Gastroesophageal sphincter (tissue), 4 donors: ENCODE measurements around the gene TRIM7. TPM values are rescaled to one million over a fixed set of nuclear protein-coding genes. Genes with fewer than 3 reads are reported as not detected.
A peak's percentile ranks its signal among the peaks of the same experiment; 100 is the strongest.

Experiments used
- ATAC-seq: fragments of 150-250 bp; one replicate; pipeline ENCODE4 v1.9.1; 2016; ENCODE audit warnings: mild to moderate bottlenecking, moderate library complexity
- H3K27ac ChIP-seq, 4 donors: fragments of 200-600 bp; sonication (generic) in 3 of 4; 1 replicate in 3 of 4; 2 replicates in 1 of 4; pipeline ENCODE4 v1.5.1; 2016 to 2019
- H3K27me3 ChIP-seq: fragments of 200-600 bp; sonication (generic); one replicate; pipeline ENCODE4 v1.5.1; 2019
- H3K36me3 ChIP-seq, 2 donors: fragments of 200-600 bp; sonication (generic); one replicate each; pipeline ENCODE4 v1.5.1; 2019; ENCODE audit warnings: control low read depth in 1 of 2
- H3K4me1 ChIP-seq, 3 donors: fragments of 200-600 bp; sonication (generic); 1 replicate in 2 of 3; 2 replicates in 1 of 3; pipeline ENCODE4 v1.5.1; 2016 to 2019; ENCODE audit warnings: control low read depth in 2 of 3
- H3K4me3 ChIP-seq, 2 donors: fragments of 200-600 bp; sonication (generic); one replicate each; pipeline ENCODE4 v1.5.1; 2019; ENCODE audit warnings: mild to moderate bottlenecking in 1 of 2, moderate library complexity in 1 of 2
- H3K9me3 ChIP-seq, 3 donors: fragments of 200-600 bp; sonication (generic); one replicate each; pipeline ENCODE4 v1.5.1; 2017 to 2019; ENCODE audit warnings: control low read depth in 2 of 3
- EP300 ChIP-seq: sonication (generic); formaldehyde crosslinking; IDR thresholded peaks from one replicate; pipeline ENCODE4 v1.6.1; 2017; ENCODE audit warnings: antibody characterized with exemption, mild to moderate bottlenecking
- POLR2A ChIP-seq, 2 donors: fragments of 450-650 bp; IDR thresholded peaks; one replicate each; pipeline ENCODE4 v1.6.1; 2017; ENCODE audit warnings: antibody characterized with exemption in 2 of 2, mild to moderate bottlenecking in 2 of 2, moderate library complexity in 1 of 2
- POLR2AphosphoS5 ChIP-seq: sonication (generic); formaldehyde crosslinking; IDR thresholded peaks from one replicate; pipeline ENCODE4 v1.6.1; 2017; ENCODE audit warnings: antibody characterized with exemption
- whole genome bisulfite sequencing, 2 donors: methylation state at CpG; one replicate each; pipeline ENCODE4 v1.1.5; 2018; ENCODE audit warnings: low coverage in 1 of 2; 5-methylcytosine and 5-hydroxymethylcytosine counted together
- total RNA-seq, 4 donors: library from RNA; depleted of rRNA; stranded (reverse); fragments of >200 nt; gene quantifications; one replicate each; pipeline ENCODE4 v1.1.0, GENCODE V29; 2016
- TF ChIP-seq, protein P1 (sequence below), 4 experiments: fragments of 200-600 bp in 2 of 4; fragments of 450-650 bp in 2 of 4; sonication (generic) in 1 of 4; IDR thresholded peaks; one replicate each; pipeline ENCODE4 v1.5.1; 2017 to 2019; ENCODE audit warnings: antibody characterized with exemption in 4 of 4, mild to moderate bottlenecking in 2 of 4, moderate library complexity in 2 of 4

Gene TRIM7
- total RNA-seq, 4 donors from 2014 or later: 3.0 to 11.0 (median 4.7) TPM

DNA sequence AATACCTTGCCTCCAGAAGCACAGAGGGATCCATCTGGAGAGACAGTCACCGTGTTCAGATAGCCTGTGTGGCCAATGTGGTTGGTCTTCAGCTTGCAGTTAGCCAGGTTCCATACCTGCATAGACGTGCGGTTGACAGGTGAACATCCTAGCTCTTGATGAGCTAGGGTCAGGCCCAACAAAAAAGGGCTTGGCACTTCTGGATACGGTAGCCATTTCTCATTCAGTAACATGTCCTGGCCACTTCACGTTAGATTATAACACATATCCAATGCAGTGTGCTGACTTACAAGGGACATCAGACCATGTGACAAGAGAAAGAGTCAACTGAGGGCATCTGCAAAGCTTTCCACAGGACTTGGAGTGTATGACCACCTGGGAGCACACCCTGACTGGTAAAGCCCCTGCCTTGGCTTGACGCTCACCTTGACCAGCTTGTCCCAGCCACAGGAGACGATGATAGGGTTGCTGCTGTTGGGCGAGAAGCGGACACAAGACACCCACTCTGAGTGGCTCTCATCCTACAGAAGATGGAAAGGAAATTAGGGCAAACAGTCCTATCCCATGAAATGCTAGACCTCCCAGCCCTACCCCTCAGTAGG is 34.2 kb upstream of the TRIM7 start:
- no peak overlapping the region for H3K27ac ChIP-seq
- TF ChIP-seq POLR2AphosphoS5 (no peak), EP300 (no peak), POLR2A (IDR thresholded peaks at IDR 0.05) (no peak)
- TF ChIP-seq, protein P1, sequence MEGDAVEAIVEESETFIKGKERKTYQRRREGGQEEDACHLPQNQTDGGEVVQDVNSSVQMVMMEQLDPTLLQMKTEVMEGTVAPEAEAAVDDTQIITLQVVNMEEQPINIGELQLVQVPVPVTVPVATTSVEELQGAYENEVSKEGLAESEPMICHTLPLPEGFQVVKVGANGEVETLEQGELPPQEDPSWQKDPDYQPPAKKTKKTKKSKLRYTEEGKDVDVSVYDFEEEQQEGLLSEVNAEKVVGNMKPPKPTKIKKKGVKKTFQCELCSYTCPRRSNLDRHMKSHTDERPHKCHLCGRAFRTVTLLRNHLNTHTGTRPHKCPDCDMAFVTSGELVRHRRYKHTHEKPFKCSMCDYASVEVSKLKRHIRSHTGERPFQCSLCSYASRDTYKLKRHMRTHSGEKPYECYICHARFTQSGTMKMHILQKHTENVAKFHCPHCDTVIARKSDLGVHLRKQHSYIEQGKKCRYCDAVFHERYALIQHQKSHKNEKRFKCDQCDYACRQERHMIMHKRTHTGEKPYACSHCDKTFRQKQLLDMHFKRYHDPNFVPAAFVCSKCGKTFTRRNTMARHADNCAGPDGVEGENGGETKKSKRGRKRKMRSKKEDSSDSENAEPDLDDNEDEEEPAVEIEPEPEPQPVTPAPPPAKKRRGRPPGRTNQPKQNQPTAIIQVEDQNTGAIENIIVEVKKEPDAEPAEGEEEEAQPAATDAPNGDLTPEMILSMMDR (IDR thresholded peaks at IDR 0.05): no peak
- ATAC-seq: no peak
- no peaks in the 10 kb centered on the region for H3K27me3 ChIP-seq
- peaks cover 0 to 80% of the 10 kb centered on the region in 2 donors for H3K36me3 ChIP-seq
- WGBS, 2 donors: 78 to 88% methylated on average over 3 to 6 of the region's 9 CpGs
- H3K4me1 ChIP-seq: peaks cover 0 to 45% (median 10%) of the 10 kb centered on the region in 3 donors
- no peaks in the 10 kb centered on the region for H3K9me3 ChIP-seq
- no peak overlapping the region for H3K4me3 ChIP-seq

DNA sequence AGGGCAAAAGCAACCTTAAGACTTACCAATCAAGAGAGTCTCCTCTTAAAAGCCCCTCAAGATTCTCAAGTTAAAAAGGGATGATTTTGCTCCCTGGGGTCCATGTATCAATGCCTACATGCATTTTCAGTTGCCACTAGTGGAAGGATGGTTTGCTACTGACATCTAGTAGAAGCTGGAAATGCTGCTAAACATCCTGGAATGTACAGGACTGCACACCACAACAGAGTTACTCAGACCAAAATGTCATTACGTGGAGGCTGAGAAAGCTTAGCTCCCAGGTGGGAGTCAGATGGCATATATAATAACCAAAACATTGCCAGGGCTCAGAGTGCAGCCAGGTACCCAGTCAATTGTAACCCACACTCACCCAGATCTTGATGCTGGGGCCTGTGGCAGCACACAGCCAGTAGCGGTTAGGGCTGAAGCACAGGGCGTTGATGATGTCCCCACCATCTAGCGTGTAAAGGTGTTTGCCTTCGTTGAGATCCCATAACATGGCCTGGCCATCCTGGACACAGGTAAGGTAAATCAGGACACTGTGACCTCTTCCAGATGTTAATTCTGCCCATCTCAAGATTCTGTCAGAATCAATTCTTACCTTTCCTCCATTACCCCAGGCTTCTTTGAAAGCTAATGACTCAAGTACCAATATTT is 32.9 kb upstream of the TRIM7 start:
- H3K27ac ChIP-seq: peak overlapping the region in 1 of 4 donors; percentile 24
- ATAC-seq: no peak
- H3K9me3 ChIP-seq: no peaks in the 10 kb centered on the region
- 78 to 90% methylated on average over 3 to 5 of the region's 5 CpGs for WGBS, 2 donors
- H3K36me3 ChIP-seq: peaks cover 0 to 93% of the 10 kb centered on the region in 2 donors
- no peak overlapping the region for H3K4me3 ChIP-seq
- TF ChIP-seq POLR2A (IDR thresholded peaks at IDR 0.05) (no peak), POLR2AphosphoS5 (no peak), EP300 (no peak)
- TF ChIP-seq, protein P1 (IDR thresholded peaks at IDR 0.05): no peak
- peaks cover 0 to 44% (median 10%) of the 10 kb centered on the region in 3 donors for H3K4me1 ChIP-seq
- H3K27me3 ChIP-seq: no peaks in the 10 kb centered on the region

DNA sequence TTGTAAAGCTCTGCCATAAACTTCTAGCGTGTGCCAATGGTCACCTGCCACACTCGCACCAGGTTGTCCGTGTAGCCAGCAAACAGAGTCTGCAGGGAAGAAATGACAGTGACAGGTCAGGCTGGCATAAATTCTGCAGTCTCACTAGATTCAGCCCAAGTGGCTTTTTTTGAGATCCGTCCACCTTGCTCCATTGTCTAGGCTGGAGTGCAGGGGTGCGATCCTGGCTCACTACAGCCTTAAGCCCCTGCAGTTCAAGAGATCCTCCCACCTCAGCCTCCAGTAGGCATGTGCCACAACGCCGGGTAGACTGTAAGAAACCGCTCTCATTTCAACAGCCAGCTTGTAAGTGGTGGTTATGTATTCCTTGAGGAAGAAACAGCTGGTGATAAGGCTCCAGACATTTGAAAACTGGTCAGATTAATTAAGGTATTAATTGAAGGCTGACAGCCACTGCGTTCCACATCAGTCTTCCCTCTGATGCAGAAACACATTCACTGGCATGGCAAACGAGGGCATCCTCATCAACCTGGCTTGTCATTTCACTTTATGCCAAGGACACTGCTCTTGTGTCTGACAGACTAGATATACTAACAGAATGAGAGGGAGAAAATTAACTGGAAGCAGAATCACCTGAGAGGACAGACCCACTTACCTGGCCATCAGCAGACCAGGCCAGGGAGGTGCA is 32.1 kb upstream of the TRIM7 start:
- Histone ChIP-seq H3K9me3 (no peaks in the 10 kb centered on the region), H3K4me3 (no peak overlapping the region), H3K4me1 (peaks cover 0 to 37% (median 7%) of the 10 kb centered on the region in 3 donors), H3K27me3 (no peaks in the 10 kb centered on the region), H3K27ac (no peak overlapping the region), H3K36me3 (peaks cover 0 to 100% of the 10 kb centered on the region in 2 donors)
- no peak for ATAC-seq
- no peak for TF ChIP-seq EP300
- peak; percentile 6 for TF ChIP-seq POLR2AphosphoS5
- WGBS, 2 donors: 83% methylated on average over 4 to 6 of the region's 10 CpGs

DNA sequence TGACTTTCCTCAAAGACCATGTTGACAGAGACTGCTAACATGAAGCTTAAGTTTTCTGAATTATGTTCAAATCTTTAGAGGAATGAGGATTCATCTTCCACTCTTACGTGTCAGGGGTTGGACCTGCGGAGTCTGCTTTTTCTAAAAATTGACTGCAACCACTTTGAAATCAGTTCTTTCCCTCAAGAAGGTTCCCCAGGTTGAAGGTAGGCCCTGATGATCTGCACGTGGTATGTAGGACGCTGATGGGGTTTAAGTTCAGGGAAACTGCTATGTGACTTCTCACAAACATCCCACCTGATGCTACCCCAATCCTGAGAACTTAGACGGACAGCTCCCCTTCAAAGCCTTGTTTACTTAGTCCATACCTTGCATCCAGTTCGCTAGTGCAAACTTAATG is 31.5 kb upstream of the TRIM7 start:
- 68 to 73% methylated on average over 6 of the region's 6 CpGs for WGBS, 2 donors
- H3K27me3 ChIP-seq: no peaks in the 10 kb centered on the region

More for the DNA sequence above, 31.5 kb upstream of the TRIM7 start:
- H3K4me1 ChIP-seq: peaks cover 0 to 31% (median under 1%) of the 10 kb centered on the region in 3 donors
- no peak overlapping the region for H3K27ac ChIP-seq
- no peak for ATAC-seq
- H3K9me3 ChIP-seq: no peaks in the 10 kb centered on the region
- H3K4me3 ChIP-seq: no peak overlapping the region
- TF ChIP-seq POLR2A (IDR thresholded peaks at IDR 0.05) (no peak), POLR2AphosphoS5 (no peak), EP300 (no peak)
- TF ChIP-seq, protein P1 (IDR thresholded peaks at IDR 0.05): no peak
- H3K36me3 ChIP-seq: peaks cover 0 to 100% of the 10 kb centered on the region in 2 donors
